Transverse colon (tissue), 4 donors: ENCODE results near the gene SPTB. TPM values are rescaled to one million over a fixed set of nuclear protein-coding genes. Genes with fewer than 3 reads are reported as not detected.
"Not testable (repeated sequence)": the region's sequence is repeated elsewhere in the genome, so short reads cannot be mapped to it uniquely, and the experiment has no call there.

Experiments used
- DNase-seq: peaks from one replicate; pipeline ENCODE4 v3.0.0-alpha.2; 2019
- H3K27ac ChIP-seq, 4 donors: fragments of 200-600 bp; sonication (generic); 2 replicates each; pipeline ENCODE4 v1.5.1; 2016 to 2018; ENCODE audit warnings: inconsistent platforms in 4 of 4
- H3K27me3 ChIP-seq: fragments of 200-600 bp; sonication (generic); 2 replicates; pipeline ENCODE4 v1.5.1; 2017; ENCODE audit warnings: inconsistent platforms
- H3K36me3 ChIP-seq, 4 donors: fragments of 200-600 bp; sonication (generic); 2 replicates each; pipeline ENCODE4 v1.5.1; 2017 to 2019; ENCODE audit warnings: inconsistent platforms in 4 of 4
- H3K4me1 ChIP-seq, 4 donors: fragments of 200-600 bp; sonication (generic); 2 replicates each; pipeline ENCODE4 v1.5.1; 2017 to 2020; ENCODE audit warnings: inconsistent platforms in 4 of 4
- H3K4me3 ChIP-seq, 4 donors: fragments of 200-600 bp; sonication (generic); 1 replicate in 1 of 4; 2 replicates in 3 of 4; pipeline versions ENCODE4 v1.5.1 to v1.6.1; 2017 to 2019; ENCODE audit warnings: inconsistent platforms in 4 of 4
- H3K9me3 ChIP-seq, 2 donors: fragments of 200-600 bp; sonication (generic); 2 replicates each; pipeline ENCODE4 v1.5.1; 2017 to 2019; ENCODE audit warnings: inconsistent platforms in 2 of 2
- EP300 ChIP-seq: sonication (generic); formaldehyde crosslinking; IDR thresholded peaks from one replicate; pipeline ENCODE4 v1.6.1; 2017; ENCODE audit warnings: antibody characterized with exemption, low read depth
- POLR2A ChIP-seq: fragments of 450-650 bp; IDR thresholded peaks from one replicate; pipeline ENCODE4 v1.6.1; 2016; ENCODE audit warnings: antibody characterized with exemption, mild to moderate bottlenecking, moderate library complexity
- POLR2AphosphoS5 ChIP-seq, 3 donors: sonication (generic); formaldehyde crosslinking; IDR thresholded peaks; one replicate each; pipeline ENCODE4 v1.6.1; 2016; ENCODE audit warnings: antibody characterized with exemption in 3 of 3
- WGBS, 2 donors: methylation state at CpG; one replicate each; pipeline ENCODE4 v1.1.5; 2018; ENCODE audit warnings: low coverage in 1 of 2; 5-methylcytosine and 5-hydroxymethylcytosine counted together
- in situ Hi-C, 4 donors: fragments of 200-750 bp; cut with MboI; loops; one replicate each; pipeline versions ENCODE4 v1.15.0 to v1.15.1; 2017; ENCODE audit warnings: low sequenced_read_pairs in 3 of 4, low pct_ligation_motif_present in 1 of 4, low pct_unique_long_range_greater_than_20kb in 1 of 4
- intact Hi-C: fragments of 100-400 bp; cut with DNase I; formaldehyde crosslinking; loops from one replicate; pipeline ENCODE4 v1.15.1; 2023; ENCODE audit warnings: low total_unique reads
- total RNA-seq, 4 donors: library from RNA; depleted of rRNA; stranded (reverse); fragments of >200 nt; gene quantifications; one replicate each; pipeline ENCODE4 v1.1.0, GENCODE V29; 2016
- TF ChIP-seq, protein P1 (sequence below), 5 experiments: fragments of 200-600 bp in 3 of 5; fragments of 450-650 bp in 2 of 5; sonication (generic) in 3 of 5; IDR thresholded peaks; 1 replicate in 2 of 5; 2 replicates in 3 of 5; pipeline ENCODE4 v1.5.1; 2016 to 2017; ENCODE audit warnings: antibody characterized with exemption in 5 of 5, inconsistent platforms in 3 of 5, mild to moderate bottlenecking in 2 of 5, moderate library complexity in 1 of 5

Gene SPTB
- total RNA-seq, 4 donors from 2014 or later: 0.20 to 0.96 (median 0.58) TPM

DNA sequence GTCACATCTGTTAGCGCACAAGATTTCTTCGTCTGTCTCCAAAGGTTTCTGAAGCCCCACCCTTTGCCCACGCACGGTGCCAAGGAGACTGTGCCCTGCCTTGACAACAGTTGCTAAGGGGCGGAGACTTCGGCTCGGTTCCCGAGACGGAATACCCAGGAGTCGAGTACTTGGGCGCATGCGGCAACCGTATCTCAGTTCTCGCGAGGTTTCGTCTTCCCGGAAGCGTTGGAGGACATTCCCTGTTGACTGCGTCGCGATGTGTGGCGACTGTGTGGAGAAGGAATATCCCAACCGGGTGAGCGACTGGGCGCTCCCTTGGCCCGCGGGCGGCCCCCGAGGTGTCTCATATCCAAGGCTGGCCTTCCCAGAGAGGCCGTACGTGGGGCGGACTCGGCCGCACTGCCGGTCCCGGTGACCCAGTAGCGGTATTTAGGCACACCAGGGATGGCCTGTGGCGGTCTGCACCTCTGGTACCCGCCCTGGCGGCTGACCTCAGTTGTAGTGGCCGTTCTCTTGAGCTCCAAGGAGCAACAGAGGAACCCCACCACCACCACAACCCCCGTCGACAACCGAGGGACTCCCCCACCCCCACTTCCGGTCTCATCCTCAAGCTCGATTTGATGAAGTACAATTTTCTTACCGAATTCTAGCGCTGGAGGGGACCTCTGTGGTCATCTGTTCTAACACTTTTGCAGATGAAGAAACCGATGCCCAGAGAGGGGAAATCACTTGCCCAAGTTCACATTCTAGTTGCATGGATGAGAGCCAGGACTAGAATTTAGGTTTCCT lies 34.7 kb upstream of the SPTB start, which contains the start of gene CHURC1:
Gene CHURC1, plus strand, starts transcription at position 219 of the 792 bp plus-strand sequence. Its CDS starts 41 bp downstream, at position 260.
- intact Hi-C loops: no loop called here
- Histone ChIP-seq H3K9me3 (no peaks in the 10 kb centered on the region), H3K27me3 (no peaks in the 10 kb centered on the region), H3K36me3 (no peaks in the 10 kb centered on the region), H3K4me1 (peaks cover 7 to 42% (median 12%) of the 10 kb centered on the region in 4 donors), H3K27ac (peak within 1 kb of the TSS; percentile 92 to 99 (median 97)), H3K4me3 (peak within 1 kb of the TSS; percentile 79 to 99 (median 94))
- 0% methylated on average over 26 of the region's 49 CpGs; no CpG with 5 or more reads in 1 of the 2 donors for WGBS, 2 donors
- DNase-seq: peak; percentile 99
- no peak for TF ChIP-seq EP300
- TF ChIP-seq, protein P1, sequence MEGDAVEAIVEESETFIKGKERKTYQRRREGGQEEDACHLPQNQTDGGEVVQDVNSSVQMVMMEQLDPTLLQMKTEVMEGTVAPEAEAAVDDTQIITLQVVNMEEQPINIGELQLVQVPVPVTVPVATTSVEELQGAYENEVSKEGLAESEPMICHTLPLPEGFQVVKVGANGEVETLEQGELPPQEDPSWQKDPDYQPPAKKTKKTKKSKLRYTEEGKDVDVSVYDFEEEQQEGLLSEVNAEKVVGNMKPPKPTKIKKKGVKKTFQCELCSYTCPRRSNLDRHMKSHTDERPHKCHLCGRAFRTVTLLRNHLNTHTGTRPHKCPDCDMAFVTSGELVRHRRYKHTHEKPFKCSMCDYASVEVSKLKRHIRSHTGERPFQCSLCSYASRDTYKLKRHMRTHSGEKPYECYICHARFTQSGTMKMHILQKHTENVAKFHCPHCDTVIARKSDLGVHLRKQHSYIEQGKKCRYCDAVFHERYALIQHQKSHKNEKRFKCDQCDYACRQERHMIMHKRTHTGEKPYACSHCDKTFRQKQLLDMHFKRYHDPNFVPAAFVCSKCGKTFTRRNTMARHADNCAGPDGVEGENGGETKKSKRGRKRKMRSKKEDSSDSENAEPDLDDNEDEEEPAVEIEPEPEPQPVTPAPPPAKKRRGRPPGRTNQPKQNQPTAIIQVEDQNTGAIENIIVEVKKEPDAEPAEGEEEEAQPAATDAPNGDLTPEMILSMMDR (IDR thresholded peaks at IDR 0.05): peak in 1 of 5 experiments; percentile 8
- peak; percentile 88 for TF ChIP-seq POLR2A
- TF ChIP-seq POLR2AphosphoS5 (IDR thresholded peaks at IDR 0.05): peak; percentile 83 to 96 (median 95)
- in situ Hi-C loops: no loop called here

DNA sequence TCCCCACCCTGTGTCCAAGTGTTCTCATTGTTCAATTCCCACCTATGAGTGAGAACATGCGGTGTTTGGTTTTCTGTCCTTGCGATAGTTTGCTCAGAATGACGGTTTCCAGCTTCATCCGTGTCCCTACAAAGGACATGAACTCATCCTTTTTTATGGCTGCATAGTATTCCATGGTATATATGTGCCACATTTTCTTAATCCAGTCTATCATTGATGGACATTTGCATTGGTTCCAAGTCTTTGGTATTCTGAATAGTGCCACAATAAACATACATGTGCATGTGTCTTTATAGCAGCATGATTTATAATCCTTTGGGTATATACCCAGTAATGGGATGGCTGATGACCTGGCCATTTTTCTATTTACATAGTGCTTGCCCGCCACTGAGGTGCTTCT lies 33.8 kb upstream of the SPTB start:
- H3K9me3 ChIP-seq, H3K36me3 ChIP-seq, intact Hi-C loops, H3K27me3 ChIP-seq, DNase-seq, in situ Hi-C loops: not testable (repeated sequence)
- Histone ChIP-seq H3K4me3 (peak overlapping the region in 2 of 4 donors; percentile 90 to 99), H3K4me1 (peaks cover 7 to 40% (median 12%) of the 10 kb centered on the region in 4 donors), H3K27ac (peak overlapping the region; percentile 92 to 99 (median 97))
- WGBS, 2 donors: 65% methylated on average over 5 of the region's 5 CpGs; no CpG with 5 or more reads in 1 of the 2 donors

DNA sequence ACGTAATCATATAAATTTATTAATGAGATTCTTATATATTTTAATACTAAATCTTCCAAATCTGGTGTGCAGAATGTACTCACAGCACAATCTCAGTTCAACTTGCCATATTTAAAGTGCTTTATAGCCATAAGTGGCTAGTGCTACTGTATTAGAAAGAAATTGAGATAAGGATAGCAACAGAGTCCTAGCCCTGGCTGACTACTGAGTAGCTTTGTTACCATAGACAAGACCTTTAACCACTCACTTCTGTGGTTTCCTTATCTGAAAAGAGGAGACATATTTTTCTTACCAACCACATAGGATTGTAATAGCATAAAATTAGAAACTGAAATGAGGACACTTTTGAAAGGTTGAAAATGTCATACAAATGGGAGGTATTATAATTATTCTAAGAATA lies 32.6 kb upstream of the SPTB start:
- TF ChIP-seq, protein P1 (IDR thresholded peaks at IDR 0.05): no peak
- TF ChIP-seq EP300 (no peak), POLR2AphosphoS5 (IDR thresholded peaks at IDR 0.05) (no peak), POLR2A (no peak)
- in situ Hi-C loops: no loop called here

DNA sequence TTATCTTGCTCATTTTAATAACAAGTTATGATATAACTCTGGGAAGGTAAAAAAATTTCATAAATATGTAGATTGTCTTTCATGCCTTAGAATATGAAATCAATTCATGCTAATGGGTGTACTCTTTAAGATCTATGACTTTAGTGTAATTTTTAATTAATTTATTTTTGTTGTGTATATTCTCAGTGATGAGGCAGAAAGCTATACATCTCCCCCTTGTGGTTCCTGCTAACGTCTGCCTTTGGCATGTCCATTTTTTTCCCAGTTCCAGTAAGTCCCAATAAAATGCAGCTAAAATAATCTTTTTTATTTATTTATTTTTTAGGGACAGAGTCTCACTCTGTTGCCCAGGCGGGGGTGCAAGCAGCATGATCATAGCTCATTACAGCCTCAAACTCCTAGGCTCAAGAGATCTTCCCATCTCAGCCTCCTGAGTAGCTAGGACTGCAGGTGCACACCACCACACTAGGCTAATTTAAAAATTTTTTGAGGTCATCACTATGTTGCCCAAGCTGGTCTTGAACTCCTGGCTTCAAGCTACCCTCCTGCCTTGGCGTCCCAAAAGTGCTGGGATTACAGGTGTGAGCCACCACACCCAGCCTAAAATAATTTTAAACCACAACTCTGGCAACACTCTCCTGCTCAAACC lies 31.3 kb upstream of the SPTB start:
- Histone ChIP-seq H3K27me3 (peaks cover 4% of the 10 kb centered on the region), H3K4me1 (peaks cover 7 to 15% (median 12%) of the 10 kb centered on the region in 4 donors), H3K4me3 (no peak overlapping the region), H3K9me3 (no peaks in the 10 kb centered on the region), H3K36me3 (no peaks in the 10 kb centered on the region), H3K27ac (no peak overlapping the region)
- TF ChIP-seq, protein P1 (IDR thresholded peaks at IDR 0.05): peak; percentile 45 to 55 (median 51)
- TF ChIP-seq POLR2AphosphoS5 (IDR thresholded peaks at IDR 0.05) (no peak), POLR2A (no peak)
- in situ Hi-C loops: no loop called here
- 17 to 26% methylated on average over 3 of the region's 3 CpGs for WGBS, 2 donors
- no peak for DNase-seq
- intact Hi-C loops: no loop called here

More for the DNA sequence above, 32.6 kb upstream of the SPTB start:
- Histone ChIP-seq H3K9me3 (no peaks in the 10 kb centered on the region), H3K4me3 (no peak overlapping the region), H3K36me3 (no peaks in the 10 kb centered on the region), H3K27me3 (peaks cover 4% of the 10 kb centered on the region), H3K4me1 (peaks cover 7 to 28% (median 12%) of the 10 kb centered on the region in 4 donors), H3K27ac (no peak overlapping the region)
- DNase-seq: no peak
- 0 to 56% methylated on average over 1 of the region's 1 CpG for WGBS, 2 donors
- intact Hi-C loops: no loop called here
